ENCODE results near the gene BMP10.

BMP10 gene

GRCh38 chr2:68878071-68878711 is 7.0 kb upstream of the BMP10 start:
- H3K27me3 Mint-ChIP-seq = no peaks in the 10 kb centered on the region
- ATAC-seq = peak; percentile 54
- H3K4me1 Mint-ChIP-seq = peaks cover 11% of the 10 kb centered on the region
- H3K36me3 Mint-ChIP-seq (ENCODE audit: low read depth) = no peaks in the 10 kb centered on the region
- no peak for DNase-seq
- H3K4me3 Mint-ChIP-seq = no peak overlapping the region
- no peaks in the 10 kb centered on the region for H3K9me3 Mint-ChIP-seq
- H3K27ac Mint-ChIP-seq = peak overlapping the region; percentile 33

GRCh38 chr2:68877079-68877772 is 6.0 kb upstream of the BMP10 start:
- ATAC-seq (no peak), DNase-seq (no peak)
- no peak overlapping the region for H3K4me3 Mint-ChIP-seq
- H3K27me3 Mint-ChIP-seq = no peaks in the 10 kb centered on the region
- no peak overlapping the region for H3K27ac Mint-ChIP-seq
- H3K4me1 Mint-ChIP-seq = peaks cover 11% of the 10 kb centered on the region
- H3K9me3 Mint-ChIP-seq = no peaks in the 10 kb centered on the region
- H3K36me3 Mint-ChIP-seq (ENCODE audit: low read depth) = no peaks in the 10 kb centered on the region

DNA sequence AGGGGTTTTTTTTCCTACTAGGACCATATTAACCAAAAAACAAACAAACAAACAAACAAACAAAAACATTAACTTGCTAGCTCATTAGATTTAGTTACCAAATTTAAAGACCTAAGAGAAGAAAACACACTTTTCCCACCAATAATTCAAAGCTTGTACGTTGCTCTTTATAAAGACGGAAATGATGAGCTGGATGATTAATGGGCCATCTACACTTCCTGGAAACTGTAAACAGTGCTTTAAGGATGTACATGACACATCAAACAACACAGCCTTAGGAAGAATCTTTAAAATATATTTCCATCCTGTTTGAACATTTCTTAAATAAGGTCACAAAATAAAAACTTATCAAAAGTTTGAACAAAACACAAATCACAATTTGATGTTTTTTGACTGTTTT is 982 bp downstream of the BMP10 start:
- Mint-ChIP-seq H3K36me3 (ENCODE audit: low read depth) (no peaks in the 10 kb centered on the region), H3K27me3 (no peaks in the 10 kb centered on the region), H3K9me3 (no peaks in the 10 kb centered on the region), H3K27ac (no peak overlapping the region), H3K4me3 (no peak overlapping the region), H3K4me1 (peaks cover 4% of the 10 kb centered on the region)
- ATAC-seq (no peak), DNase-seq (no peak)

DNA sequence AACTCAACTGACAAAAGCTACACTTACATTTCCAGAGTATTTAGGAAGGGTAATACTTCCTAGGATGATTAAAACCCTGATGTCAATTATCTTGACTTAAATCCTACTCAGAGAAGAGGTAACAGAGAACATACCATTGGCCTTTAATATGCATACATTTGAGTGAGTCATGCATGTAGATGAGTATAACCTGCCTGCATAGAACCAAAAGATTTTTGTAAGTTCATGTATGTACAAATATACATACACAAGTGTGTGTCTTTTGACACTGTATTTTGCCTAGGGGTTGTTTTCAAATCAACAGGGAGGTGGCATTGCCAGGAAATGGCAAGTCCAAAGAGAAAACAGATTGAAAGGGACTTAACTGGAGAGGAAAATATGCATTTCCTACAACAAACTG is 6.1 kb downstream of the BMP10 start:
- Mint-ChIP-seq H3K4me3 (no peak overlapping the region), H3K9me3 (no peaks in the 10 kb centered on the region), H3K4me1 (peaks cover 5% of the 10 kb centered on the region), H3K36me3 (ENCODE audit: low read depth) (no peaks in the 10 kb centered on the region), H3K27ac (no peak overlapping the region), H3K27me3 (peaks cover 2% of the 10 kb centered on the region)
- ATAC-seq = no peak
- DNase-seq = no peak

- Mint-ChIP-seq H3K9me3 (no peaks in the 10 kb centered on the region), H3K4me3 (no peak overlapping the region), H3K36me3 (ENCODE audit: low read depth) (no peaks in the 10 kb centered on the region), H3K27me3 (peaks cover 2% of the 10 kb centered on the region), H3K27ac (no peak overlapping the region), H3K4me1 (peaks cover 4% of the 10 kb centered on the region)
- ATAC-seq (no peak), DNase-seq (no peak)
Measured at GRCh38 chr2:68863996-68864395, 7.2 kb downstream of the BMP10 start.

- Mint-ChIP-seq H3K36me3 (ENCODE audit: low read depth) (no peaks in the 10 kb centered on the region), H3K9me3 (no peaks in the 10 kb centered on the region), H3K27me3 (peaks cover 2% of the 10 kb centered on the region), H3K4me1 (peaks cover 13% of the 10 kb centered on the region), H3K4me3 (no peak overlapping the region), H3K27ac (no peak overlapping the region)
- ATAC-seq (no peak), DNase-seq (no peak)
Measured at GRCh38 chr2:68862889-68863288, 8.3 kb downstream of the BMP10 start.

DNA sequence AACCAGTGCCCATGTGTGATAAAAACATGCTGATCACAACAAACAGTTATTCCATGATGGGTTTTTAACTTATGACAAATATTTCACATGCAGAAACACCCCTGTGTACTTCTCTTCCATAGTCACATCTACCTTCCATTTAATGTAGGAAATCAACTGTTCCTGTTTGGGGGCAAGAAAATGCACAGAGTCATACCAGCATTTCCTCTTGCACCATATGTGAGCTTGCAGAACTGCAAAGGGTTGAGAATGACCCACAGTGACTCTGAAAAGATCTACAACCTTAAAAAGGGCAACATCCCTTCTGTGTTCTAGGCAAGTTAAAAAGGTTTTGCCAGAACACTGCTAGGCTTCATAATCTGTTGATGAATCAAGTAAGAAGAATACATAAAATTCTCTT is 9.9 kb downstream of the BMP10 start:
- Mint-ChIP-seq H3K4me1 (peaks cover 21% of the 10 kb centered on the region), H3K36me3 (ENCODE audit: low read depth) (no peaks in the 10 kb centered on the region), H3K27ac (no peak overlapping the region), H3K27me3 (peaks cover 2% of the 10 kb centered on the region), H3K9me3 (no peaks in the 10 kb centered on the region), H3K4me3 (no peak overlapping the region)
- DNase-seq = no peak
- ATAC-seq = no peak

DNA sequence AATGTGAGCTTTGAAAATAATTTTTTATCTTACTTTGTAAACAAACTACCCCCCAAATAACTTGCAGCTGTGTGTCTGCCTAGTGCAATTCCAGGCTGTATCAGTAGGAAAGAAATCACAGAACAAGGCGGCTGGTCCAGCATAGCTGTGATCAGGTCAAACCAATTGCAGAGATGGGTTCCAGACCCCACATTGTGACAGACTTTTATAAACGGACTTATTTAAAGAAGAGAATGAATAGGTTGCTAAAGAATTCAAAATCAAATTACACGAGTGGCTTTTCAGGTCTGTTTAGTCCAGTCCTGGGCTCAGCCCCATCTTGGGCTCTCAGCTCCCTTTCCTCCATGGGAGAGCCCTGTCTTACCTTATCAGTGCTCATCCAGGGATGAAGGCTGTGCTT is 11.1 kb downstream of the BMP10 start:
- no peak overlapping the region for H3K27ac Mint-ChIP-seq
- H3K9me3 Mint-ChIP-seq = no peaks in the 10 kb centered on the region
- H3K27me3 Mint-ChIP-seq = peaks cover 2% of the 10 kb centered on the region
- ATAC-seq = no peak
- peaks cover 21% of the 10 kb centered on the region for H3K4me1 Mint-ChIP-seq
- DNase-seq = no peak
- H3K36me3 Mint-ChIP-seq (ENCODE audit: low read depth) = no peaks in the 10 kb centered on the region
- H3K4me3 Mint-ChIP-seq = no peak overlapping the region

- Mint-ChIP-seq H3K36me3 (ENCODE audit: low read depth) (no peaks in the 10 kb centered on the region), H3K4me1 (peaks cover 21% of the 10 kb centered on the region), H3K9me3 (no peaks in the 10 kb centered on the region), H3K4me3 (no peak overlapping the region), H3K27me3 (peaks cover 2% of the 10 kb centered on the region), H3K27ac (peak overlapping the region; percentile 32)
- ATAC-seq = peak; percentile 68
- DNase-seq = no peak
Measured at GRCh38 chr2:68857855-68858456, 13.2 kb downstream of the BMP10 start.

GRCh38 chr2:68857202-68857845 is 13.9 kb downstream of the BMP10 start:
- peaks cover 2% of the 10 kb centered on the region for H3K27me3 Mint-ChIP-seq
- H3K9me3 Mint-ChIP-seq = no peaks in the 10 kb centered on the region
- peaks cover 21% of the 10 kb centered on the region for H3K4me1 Mint-ChIP-seq
- peak overlapping the region; percentile 32 for H3K27ac Mint-ChIP-seq
- no peak overlapping the region for H3K4me3 Mint-ChIP-seq
- no peak for DNase-seq
- no peaks in the 10 kb centered on the region for H3K36me3 Mint-ChIP-seq (ENCODE audit: low read depth)
- no peak for ATAC-seq

- H3K27me3 Mint-ChIP-seq = peaks cover under 1% of the 10 kb centered on the region
- ATAC-seq = no peak
- peaks cover 18% of the 10 kb centered on the region for H3K4me1 Mint-ChIP-seq
- no peak overlapping the region for H3K27ac Mint-ChIP-seq
- no peaks in the 10 kb centered on the region for H3K36me3 Mint-ChIP-seq (ENCODE audit: low read depth)
- H3K9me3 Mint-ChIP-seq = no peaks in the 10 kb centered on the region
- DNase-seq = no peak
- no peak overlapping the region for H3K4me3 Mint-ChIP-seq
Measured at GRCh38 chr2:68855550-68855949, 15.6 kb downstream of the BMP10 start.

DNA sequence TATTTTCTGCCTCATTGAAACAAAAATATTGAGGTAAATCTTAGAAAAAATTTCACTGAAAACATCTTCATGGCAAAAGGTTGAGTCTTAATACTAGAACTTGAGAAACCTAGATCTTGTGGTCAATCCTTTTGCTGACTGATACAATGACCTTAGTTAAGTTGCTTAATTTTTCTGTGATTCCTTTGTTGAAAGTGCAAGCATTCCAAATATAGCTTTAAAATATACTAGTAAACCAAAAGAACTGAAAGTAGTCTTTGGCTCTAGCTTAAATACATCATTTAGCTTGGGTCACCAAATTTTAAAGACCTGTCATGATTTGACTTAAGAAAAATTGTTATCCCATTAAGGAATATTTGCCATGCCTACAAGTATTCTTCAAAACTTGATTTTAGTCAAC is 16.7 kb downstream of the BMP10 start:
- H3K27ac Mint-ChIP-seq = no peak overlapping the region
- no peak overlapping the region for H3K4me3 Mint-ChIP-seq
- H3K4me1 Mint-ChIP-seq = peaks cover 18% of the 10 kb centered on the region
- no peaks in the 10 kb centered on the region for H3K9me3 Mint-ChIP-seq
- H3K36me3 Mint-ChIP-seq (ENCODE audit: low read depth) = no peaks in the 10 kb centered on the region
- peaks cover 2% of the 10 kb centered on the region for H3K27me3 Mint-ChIP-seq
- no peak for DNase-seq
- ATAC-seq = no peak

GRCh38 chr2:68853915-68854314 is 17.3 kb downstream of the BMP10 start:
- DNase-seq = no peak
- Mint-ChIP-seq H3K9me3 (no peaks in the 10 kb centered on the region), H3K27me3 (peaks cover 4% of the 10 kb centered on the region), H3K36me3 (ENCODE audit: low read depth) (no peaks in the 10 kb centered on the region), H3K4me3 (no peak overlapping the region), H3K4me1 (peaks cover 16% of the 10 kb centered on the region), H3K27ac (no peak overlapping the region)
- ATAC-seq = no peak

DNA sequence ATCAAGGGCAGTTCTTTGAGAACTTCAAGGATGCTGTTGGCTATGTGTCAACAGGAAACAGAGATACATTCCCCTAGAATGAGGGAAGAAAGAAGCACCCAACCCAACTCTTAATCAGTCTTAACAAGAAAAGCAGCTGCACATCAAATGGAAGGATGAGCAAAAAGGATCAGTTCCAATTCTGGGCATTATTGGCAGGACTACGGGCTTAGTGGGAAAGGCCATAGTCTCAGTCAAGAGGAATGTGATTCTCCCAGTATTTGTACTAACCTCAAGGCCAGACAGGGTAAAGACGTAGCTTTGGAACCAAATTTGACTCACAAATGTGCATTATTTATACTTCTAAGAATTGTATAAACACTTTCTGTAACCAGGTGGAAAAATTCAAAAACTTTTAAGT is 18.2 kb downstream of the BMP10 start:
- no peak overlapping the region for H3K27ac Mint-ChIP-seq
- H3K9me3 Mint-ChIP-seq = no peaks in the 10 kb centered on the region
- H3K27me3 Mint-ChIP-seq = peaks cover 4% of the 10 kb centered on the region
- no peak overlapping the region for H3K4me3 Mint-ChIP-seq
- peaks cover 9% of the 10 kb centered on the region for H3K4me1 Mint-ChIP-seq
- DNase-seq (no peak), ATAC-seq (no peak)
- H3K36me3 Mint-ChIP-seq (ENCODE audit: low read depth) = no peaks in the 10 kb centered on the region

DNA sequence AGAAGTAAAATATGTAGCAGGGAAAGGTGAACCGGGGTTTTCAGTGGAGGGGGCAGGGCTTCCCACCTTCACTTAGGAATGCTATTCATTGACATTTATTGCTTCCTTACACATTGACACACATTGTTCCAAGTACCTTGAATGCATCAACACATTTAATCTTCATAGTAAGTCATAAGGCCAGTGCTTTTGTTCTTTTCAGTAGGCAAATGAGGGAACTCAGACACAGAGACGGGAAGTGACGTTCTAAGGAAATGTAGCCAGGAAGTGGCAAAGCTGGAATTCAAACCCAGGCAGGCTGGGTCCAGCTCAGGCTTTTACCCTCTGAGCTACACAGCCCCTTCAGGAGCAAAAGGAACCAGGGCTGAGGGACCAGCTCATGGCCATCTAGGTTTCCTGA is 20.7 kb downstream of the BMP10 start:
- H3K4me3 Mint-ChIP-seq = no peak overlapping the region
- DNase-seq (no peak), ATAC-seq (no peak)
- H3K27ac Mint-ChIP-seq = no peak overlapping the region
- H3K27me3 Mint-ChIP-seq = peaks cover 6% of the 10 kb centered on the region
- H3K36me3 Mint-ChIP-seq (ENCODE audit: low read depth) = no peaks in the 10 kb centered on the region
- no peaks in the 10 kb centered on the region for H3K9me3 Mint-ChIP-seq
- H3K4me1 Mint-ChIP-seq = no peaks in the 10 kb centered on the region

Data from activated naive CD8-positive, alpha-beta T cell treated with anti-CD3 and anti-CD28 coated beads, Interleukin-2, amount 50 U/mL, for 24 hours (primary cell).